ENCODE results near the gene MTTP. TPM values are rescaled to one million over a fixed set of nuclear protein-coding genes. Genes with fewer than 3 reads are reported as not detected.

The MTTP gene
- total RNA-seq, 2 donors from 2014 or later, result 0.51 to 1.1 TPM

DNA sequence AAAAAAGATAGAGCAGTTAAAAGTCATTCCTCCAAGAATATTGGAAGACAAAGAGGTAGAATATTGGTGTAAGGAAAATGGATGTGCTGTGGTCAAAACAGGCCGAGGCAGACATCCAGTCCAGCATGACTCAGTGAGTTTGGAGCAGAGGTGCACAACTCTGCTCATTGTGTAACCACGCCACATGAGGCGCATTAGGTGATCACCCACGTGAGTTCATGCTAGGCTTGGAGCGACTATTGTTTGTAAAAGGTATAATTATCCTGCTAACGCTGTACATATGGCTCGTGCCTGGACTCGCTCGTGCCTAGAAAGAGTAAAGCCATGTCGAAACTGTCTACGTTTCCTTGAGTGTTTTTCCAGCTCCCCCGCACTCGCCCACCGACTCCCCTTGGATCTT, 59.1 kb downstream of the MTTP start:
- TF ChIP-seq, protein P1, sequence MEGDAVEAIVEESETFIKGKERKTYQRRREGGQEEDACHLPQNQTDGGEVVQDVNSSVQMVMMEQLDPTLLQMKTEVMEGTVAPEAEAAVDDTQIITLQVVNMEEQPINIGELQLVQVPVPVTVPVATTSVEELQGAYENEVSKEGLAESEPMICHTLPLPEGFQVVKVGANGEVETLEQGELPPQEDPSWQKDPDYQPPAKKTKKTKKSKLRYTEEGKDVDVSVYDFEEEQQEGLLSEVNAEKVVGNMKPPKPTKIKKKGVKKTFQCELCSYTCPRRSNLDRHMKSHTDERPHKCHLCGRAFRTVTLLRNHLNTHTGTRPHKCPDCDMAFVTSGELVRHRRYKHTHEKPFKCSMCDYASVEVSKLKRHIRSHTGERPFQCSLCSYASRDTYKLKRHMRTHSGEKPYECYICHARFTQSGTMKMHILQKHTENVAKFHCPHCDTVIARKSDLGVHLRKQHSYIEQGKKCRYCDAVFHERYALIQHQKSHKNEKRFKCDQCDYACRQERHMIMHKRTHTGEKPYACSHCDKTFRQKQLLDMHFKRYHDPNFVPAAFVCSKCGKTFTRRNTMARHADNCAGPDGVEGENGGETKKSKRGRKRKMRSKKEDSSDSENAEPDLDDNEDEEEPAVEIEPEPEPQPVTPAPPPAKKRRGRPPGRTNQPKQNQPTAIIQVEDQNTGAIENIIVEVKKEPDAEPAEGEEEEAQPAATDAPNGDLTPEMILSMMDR (IDR thresholded peaks at IDR 0.05), result no peak
- no peaks in the 10 kb centered on the region for H3K9me3 ChIP-seq
- no peaks in the 10 kb centered on the region for H3K36me3 ChIP-seq
- H3K27me3 ChIP-seq, result no peaks in the 10 kb centered on the region
- DNase-seq (ENCODE audit: low spot score), result no peak
- H3K4me3 ChIP-seq, result no peak overlapping the region
- no peaks in the 10 kb centered on the region for H3K4me1 ChIP-seq
- H3K27ac ChIP-seq, result no peak overlapping the region

DNA sequence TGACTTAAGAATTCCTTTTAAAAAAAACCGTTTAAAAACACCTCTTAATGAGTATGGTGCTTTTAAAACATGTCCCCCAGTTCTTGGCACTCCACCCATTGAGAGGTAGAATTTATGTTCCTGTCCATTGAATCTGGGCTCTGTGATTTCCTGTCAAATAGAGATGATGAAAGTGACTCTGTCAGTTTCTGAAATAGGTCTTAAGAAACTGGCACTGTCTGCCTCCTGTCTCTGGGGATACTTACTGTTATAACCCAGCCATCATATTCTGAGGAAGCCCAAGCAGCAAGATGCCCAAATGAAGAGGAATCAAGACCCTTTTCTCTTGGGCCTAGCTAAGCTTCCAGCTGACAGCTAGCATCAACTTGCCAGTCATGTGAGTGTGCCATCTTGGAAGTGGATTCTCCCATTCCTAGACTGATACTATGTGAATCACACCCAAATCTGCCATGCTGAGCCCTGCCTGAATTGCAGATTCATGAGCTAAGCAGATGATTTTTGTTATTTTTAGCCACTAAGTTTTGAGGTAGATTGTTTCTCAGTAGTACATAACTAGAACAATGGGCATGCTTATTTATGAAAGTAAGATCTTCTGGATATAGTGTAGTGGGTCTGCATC, 60.2 kb downstream of the MTTP start:
- H3K27ac ChIP-seq, result no peak overlapping the region
- H3K4me1 ChIP-seq, result no peaks in the 10 kb centered on the region
- TF ChIP-seq, protein P1 (IDR thresholded peaks at IDR 0.05), result no peak
- H3K36me3 ChIP-seq, result peaks cover 6% of the 10 kb centered on the region
- H3K4me3 ChIP-seq, result no peak overlapping the region
- DNase-seq (ENCODE audit: low spot score), result no peak
- H3K27me3 ChIP-seq, result no peaks in the 10 kb centered on the region
- H3K9me3 ChIP-seq, result no peaks in the 10 kb centered on the region

DNA sequence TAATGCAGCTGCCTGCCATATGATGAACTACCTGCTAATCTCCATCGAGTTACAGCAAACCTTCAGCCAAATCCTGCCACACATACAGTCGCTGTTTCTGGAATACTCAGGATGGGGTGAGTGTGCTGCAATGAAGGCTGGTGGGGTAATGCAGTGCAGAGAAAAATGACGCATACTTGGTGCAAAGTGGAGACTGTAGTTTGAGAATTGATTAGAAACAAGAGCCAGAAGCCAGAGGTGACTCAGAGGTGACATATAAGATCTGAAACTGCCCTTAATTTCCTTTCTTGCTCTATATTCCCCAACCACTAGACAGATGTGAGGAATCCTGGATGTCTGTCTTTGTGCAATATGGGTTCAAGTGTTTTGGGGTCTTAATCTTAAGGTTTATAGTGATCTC, 61.0 kb downstream of the MTTP start:
- Histone ChIP-seq H3K36me3 (peaks cover 6% of the 10 kb centered on the region), H3K4me1 (no peaks in the 10 kb centered on the region), H3K9me3 (no peaks in the 10 kb centered on the region), H3K27ac (no peak overlapping the region), H3K4me3 (no peak overlapping the region), H3K27me3 (no peaks in the 10 kb centered on the region)
- DNase-seq (ENCODE audit: low spot score), result no peak
- TF ChIP-seq, protein P1 (IDR thresholded peaks at IDR 0.05), result no peak

DNA sequence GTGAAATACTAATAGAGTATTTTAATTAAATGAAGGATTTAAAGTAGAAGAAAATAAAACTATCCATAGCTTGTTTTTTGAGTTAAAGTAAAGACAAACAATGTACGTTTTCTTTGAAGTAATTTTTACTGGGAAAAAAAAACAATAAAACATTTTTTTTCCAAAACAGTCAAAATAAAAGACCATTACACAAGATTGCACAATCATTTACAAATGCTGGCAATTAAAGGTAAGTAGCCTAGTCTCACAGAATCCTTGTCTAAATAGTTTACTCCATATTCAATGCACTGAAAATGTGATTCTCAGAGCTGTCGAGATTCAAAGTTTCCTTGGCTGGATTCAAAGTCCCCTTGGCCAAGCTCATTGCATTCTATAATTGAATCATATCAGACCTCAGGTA, 61.8 kb downstream of the MTTP start:
- Histone ChIP-seq H3K36me3 (peaks cover 6% of the 10 kb centered on the region), H3K4me3 (no peak overlapping the region), H3K27me3 (no peaks in the 10 kb centered on the region), H3K27ac (no peak overlapping the region), H3K4me1 (no peaks in the 10 kb centered on the region), H3K9me3 (no peaks in the 10 kb centered on the region)
- TF ChIP-seq, protein P1 (IDR thresholded peaks at IDR 0.05), result no peak
- no peak for DNase-seq (ENCODE audit: low spot score)

DNA sequence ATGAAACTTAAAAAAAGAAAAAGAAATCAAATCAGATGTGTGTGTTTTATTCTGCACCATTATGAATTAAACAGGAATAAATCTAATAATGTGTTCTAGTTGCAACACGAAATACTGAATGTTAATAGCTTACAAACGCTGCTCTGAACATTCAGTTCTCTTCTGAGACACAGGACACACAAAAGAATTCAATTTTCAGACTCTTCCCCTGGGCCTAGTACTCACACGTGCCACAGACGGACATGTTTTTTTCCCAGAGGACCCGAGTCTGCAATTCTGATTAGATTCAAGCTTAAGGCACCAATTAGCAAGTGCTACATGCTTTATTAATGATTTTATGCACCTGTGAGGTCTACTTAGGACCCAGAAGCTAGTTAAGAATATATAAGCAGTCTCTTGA, 62.5 kb downstream of the MTTP start:
- DNase-seq (ENCODE audit: low spot score), result no peak
- TF ChIP-seq, protein P1 (IDR thresholded peaks at IDR 0.05), result no peak
- H3K4me1 ChIP-seq, result no peaks in the 10 kb centered on the region
- H3K4me3 ChIP-seq, result no peak overlapping the region
- no peak overlapping the region for H3K27ac ChIP-seq
- peaks cover 6% of the 10 kb centered on the region for H3K36me3 ChIP-seq
- H3K9me3 ChIP-seq, result no peaks in the 10 kb centered on the region
- no peaks in the 10 kb centered on the region for H3K27me3 ChIP-seq

DNA sequence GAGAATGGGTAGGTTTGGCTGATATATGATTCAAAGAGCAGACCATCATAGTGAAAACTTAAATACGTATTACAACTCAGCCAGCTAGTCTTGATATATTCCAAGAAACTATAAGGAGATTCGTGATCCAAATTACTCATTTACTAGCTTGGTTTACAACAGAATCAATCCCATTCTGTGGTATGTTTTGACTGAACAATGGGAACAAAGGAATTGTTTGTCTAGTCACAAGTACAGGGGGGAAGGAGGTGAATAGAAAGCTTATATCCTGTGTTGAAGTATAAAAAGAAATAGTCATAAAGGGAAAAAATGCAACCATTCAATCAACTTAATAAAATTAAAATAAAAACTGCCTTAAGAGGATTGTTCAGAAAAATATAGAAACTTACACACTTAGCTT, 66.1 kb downstream of the MTTP start:
- H3K4me3 ChIP-seq, result no peak overlapping the region
- TF ChIP-seq, protein P1 (IDR thresholded peaks at IDR 0.05), result no peak
- H3K27ac ChIP-seq, result no peak overlapping the region
- no peaks in the 10 kb centered on the region for H3K9me3 ChIP-seq
- no peaks in the 10 kb centered on the region for H3K27me3 ChIP-seq
- H3K4me1 ChIP-seq, result peaks cover 0 to 10% of the 10 kb centered on the region in 2 donors
- H3K36me3 ChIP-seq, result peaks cover 6% of the 10 kb centered on the region
- DNase-seq (ENCODE audit: low spot score), result no peak
